Astrocyte of the cerebellum (primary cell): ENCODE data around the gene CDIPT.

Experiments used
- DNase-seq: peaks from one replicate; pipeline ENCODE4 v3.0.0-alpha.2; 2011; ENCODE audit warnings: low read depth
- H3K4me3 ChIP-seq: 2 replicates; pipeline ENCODE4 v1.5.1; 2011; ENCODE audit warnings: mild to moderate bottlenecking, low read depth, low read length, moderate library complexity
- in situ Hi-C: cut with HindIII; loops from 2 replicates; pipeline ENCODE4 v1.10.0; 2017; ENCODE audit warnings: low sequenced_read_pairs
- TF ChIP-seq, protein P1 (sequence below): IDR thresholded peaks from 2 replicates; pipeline ENCODE4 v1.5.1; 2012; ENCODE audit warnings: low read length, low read depth, moderate library complexity, mild to moderate bottlenecking; ENCODE audit errors: missing control alignments

Gene CDIPT

DNA sequence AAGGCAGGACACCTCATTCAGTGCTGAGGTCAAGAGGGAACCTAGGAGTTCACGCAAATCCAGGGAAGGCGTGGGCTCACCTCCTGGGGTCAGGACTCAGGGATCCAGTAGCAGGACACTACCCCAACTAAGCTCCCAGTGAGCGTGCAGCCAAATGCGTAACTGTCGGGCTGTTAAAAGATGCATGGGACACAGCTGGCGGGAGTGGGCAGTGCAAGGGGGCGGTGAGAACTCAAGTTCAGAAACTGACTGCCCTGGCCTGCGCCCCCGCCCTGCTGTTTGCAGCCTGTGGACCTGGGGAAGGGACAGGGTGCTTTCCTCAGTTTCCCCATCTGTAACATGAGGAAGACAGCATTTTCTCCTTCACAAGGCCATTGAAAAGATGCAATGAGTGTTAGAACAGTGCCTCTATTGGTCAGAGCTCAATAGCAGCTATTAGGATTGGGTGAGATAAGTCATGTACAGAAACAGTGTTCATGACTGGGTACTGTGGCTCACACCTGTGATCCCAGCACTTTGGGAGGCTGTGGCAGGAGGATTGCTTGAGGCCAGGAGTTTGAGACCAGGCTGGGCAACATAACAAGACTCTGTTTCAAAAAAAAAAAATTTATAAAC is 20.2 kb downstream of the CDIPT start:
- TF ChIP-seq, protein P1, sequence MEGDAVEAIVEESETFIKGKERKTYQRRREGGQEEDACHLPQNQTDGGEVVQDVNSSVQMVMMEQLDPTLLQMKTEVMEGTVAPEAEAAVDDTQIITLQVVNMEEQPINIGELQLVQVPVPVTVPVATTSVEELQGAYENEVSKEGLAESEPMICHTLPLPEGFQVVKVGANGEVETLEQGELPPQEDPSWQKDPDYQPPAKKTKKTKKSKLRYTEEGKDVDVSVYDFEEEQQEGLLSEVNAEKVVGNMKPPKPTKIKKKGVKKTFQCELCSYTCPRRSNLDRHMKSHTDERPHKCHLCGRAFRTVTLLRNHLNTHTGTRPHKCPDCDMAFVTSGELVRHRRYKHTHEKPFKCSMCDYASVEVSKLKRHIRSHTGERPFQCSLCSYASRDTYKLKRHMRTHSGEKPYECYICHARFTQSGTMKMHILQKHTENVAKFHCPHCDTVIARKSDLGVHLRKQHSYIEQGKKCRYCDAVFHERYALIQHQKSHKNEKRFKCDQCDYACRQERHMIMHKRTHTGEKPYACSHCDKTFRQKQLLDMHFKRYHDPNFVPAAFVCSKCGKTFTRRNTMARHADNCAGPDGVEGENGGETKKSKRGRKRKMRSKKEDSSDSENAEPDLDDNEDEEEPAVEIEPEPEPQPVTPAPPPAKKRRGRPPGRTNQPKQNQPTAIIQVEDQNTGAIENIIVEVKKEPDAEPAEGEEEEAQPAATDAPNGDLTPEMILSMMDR = no peak
- in situ Hi-C loops = no loop called here
- DNase-seq = no peak
- H3K4me3 ChIP-seq = no peak overlapping the region

DNA sequence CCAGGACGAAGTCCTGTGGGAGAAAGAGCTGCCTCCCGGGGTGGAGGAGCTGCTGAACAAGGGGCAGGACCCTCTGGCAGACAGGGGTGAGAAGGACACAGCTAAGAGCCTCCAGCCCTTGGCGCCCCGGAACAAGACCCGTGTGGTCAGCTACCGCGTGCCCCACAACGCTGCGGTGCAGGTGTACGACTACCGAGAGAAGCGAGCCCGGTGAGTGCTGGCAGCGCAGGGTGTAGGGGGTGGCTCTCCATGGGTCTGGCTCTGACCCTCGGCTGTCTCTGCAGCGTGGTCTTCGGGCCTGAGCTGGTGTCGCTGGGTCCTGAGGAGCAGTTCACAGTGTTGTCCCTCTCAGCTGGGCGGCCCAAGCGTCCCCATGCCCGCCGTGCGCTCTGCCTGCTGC is 21.4 kb downstream of the CDIPT start:
- no peak for DNase-seq
- TF ChIP-seq, protein P1 = no peak
- H3K4me3 ChIP-seq = no peak overlapping the region
- in situ Hi-C loops = no loop called here

DNA sequence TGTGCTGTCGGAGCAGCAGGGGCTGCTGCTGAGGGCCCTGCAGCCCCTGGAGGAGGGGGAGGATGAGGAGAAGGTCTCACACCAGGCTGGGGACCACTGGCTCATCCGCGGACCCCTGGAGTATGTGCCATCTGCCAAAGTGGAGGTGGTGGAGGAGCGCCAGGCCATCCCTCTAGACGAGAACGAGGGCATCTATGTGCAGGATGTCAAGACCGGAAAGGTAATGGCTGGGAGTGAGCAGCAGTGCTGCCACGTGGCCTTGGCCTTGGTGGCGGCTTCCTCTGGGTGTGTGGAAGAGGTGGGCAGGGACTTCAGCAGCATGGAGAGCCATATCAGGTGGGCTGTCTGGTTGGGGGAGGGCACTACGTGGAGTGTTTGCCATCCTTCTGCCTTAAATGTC is 22.8 kb downstream of the CDIPT start:
- TF ChIP-seq, protein P1 = no peak
- in situ Hi-C loops = no loop called here
- H3K4me3 ChIP-seq = no peak overlapping the region
- no peak for DNase-seq

DNA sequence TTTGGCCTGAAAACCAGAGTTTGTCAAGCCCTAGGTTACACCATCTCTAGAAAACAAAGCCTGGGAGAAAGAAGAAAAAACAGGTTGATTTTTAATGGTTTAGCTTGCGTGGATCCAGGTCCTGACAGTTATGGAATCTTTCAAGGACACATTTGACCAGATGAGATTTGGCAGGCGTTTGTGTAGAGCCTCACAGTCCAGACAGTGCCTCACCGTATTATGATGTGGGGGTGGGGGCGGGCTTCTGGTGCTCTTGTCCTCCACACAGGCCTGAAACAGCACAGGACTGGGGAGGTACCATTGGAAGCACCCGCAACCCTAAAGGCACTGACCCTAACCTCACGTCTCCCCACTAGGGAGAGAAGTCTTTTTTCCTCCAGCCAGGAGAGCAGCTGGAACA is 23.2 kb downstream of the CDIPT start:
- in situ Hi-C loops = no loop called here
- DNase-seq = no peak
- TF ChIP-seq, protein P1 = no peak
- no peak overlapping the region for H3K4me3 ChIP-seq

GRCh38 chr16:29837841-29838240 is 25.2 kb downstream of the CDIPT start:
- no peak overlapping the region for H3K4me3 ChIP-seq
- in situ Hi-C loops = no loop called here
- DNase-seq = no peak
- TF ChIP-seq, protein P1 = no peak

DNA sequence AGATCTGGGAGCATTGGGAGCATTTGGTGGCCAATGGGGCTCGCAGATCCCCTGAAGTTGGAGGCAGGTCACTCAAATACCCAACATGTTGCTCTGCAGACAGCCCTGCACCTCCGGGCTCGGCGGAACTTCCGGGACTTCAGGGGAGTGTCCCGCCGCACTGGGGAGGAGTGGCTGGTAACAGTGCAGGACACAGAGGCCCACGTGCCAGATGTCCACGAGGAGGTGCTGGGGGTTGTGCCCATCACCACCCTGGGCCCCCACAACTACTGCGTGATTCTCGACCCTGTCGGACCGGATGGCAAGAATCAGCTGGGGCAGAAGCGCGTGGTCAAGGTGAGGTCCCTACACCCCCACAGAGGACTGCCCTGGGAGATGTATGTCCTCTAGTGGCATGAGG is 26.4 kb downstream of the CDIPT start:
- in situ Hi-C loops = no loop called here

More for the DNA sequence above, 26.4 kb downstream of the CDIPT start:
- no peak overlapping the region for H3K4me3 ChIP-seq
- no peak for DNase-seq
- TF ChIP-seq, protein P1 = no peak
